Neural progenitor cell (in vitro differentiated cells): ENCODE data around the gene CARMIL1. TPM values are rescaled to one million over a fixed set of nuclear protein-coding genes. Genes with fewer than 3 reads are reported as not detected.

Experiments
- DNase-seq: peaks from one replicate; pipeline ENCODE4 v3.0.0-alpha.2; 2016; ENCODE audit warnings: low spot score
- H2AFZ ChIP-seq: fragments of 200-600 bp; sonication (generic); replicated peaks from 2 replicates; pipeline ENCODE4 v1.6.1; 2016; ENCODE audit warnings: antibody characterized with exemption
- H3F3A ChIP-seq: fragments of 200-600 bp; sonication (generic); 2 replicates; pipeline ENCODE4 v1.6.1; 2016; ENCODE audit warnings: antibody characterized with exemption, low read depth
- H3K27ac ChIP-seq: fragments of 200-600 bp; sonication (generic); 2 replicates; pipeline ENCODE4 v1.5.1; 2016; ENCODE audit warnings: mild to moderate bottlenecking
- H3K27me3 ChIP-seq: fragments of 200-600 bp; sonication (generic); 2 replicates; pipeline ENCODE4 v1.6.1; 2016; ENCODE audit warnings: mild to moderate bottlenecking, moderate library complexity
- H3K36me3 ChIP-seq: fragments of 200-600 bp; sonication (generic); 2 replicates; pipeline ENCODE4 v1.5.1; 2016
- H3K4me1 ChIP-seq: fragments of 200-600 bp; sonication (generic); 2 replicates; pipeline ENCODE4 v1.6.1; 2016; ENCODE audit warnings: mixed run types
- H3K4me2 ChIP-seq: fragments of 200-600 bp; sonication (generic); 2 replicates; pipeline ENCODE4 v1.6.1; 2016
- H3K4me3 ChIP-seq: fragments of 200-600 bp; sonication (generic); 2 replicates; pipeline ENCODE4 v1.5.1; 2016
- H3K79me2 ChIP-seq: fragments of 200-600 bp; sonication (generic); 2 replicates; pipeline ENCODE4 v1.6.1; 2016; ENCODE audit warnings: low read depth
- H3K9ac ChIP-seq: fragments of 200-600 bp; sonication (generic); 2 replicates; pipeline ENCODE4 v1.6.1; 2016
- H3K9me3 ChIP-seq: fragments of 200-600 bp; sonication (generic); 2 replicates; pipeline ENCODE4 v1.5.1; 2016; ENCODE audit warnings: low read depth
- H4K20me1 ChIP-seq: fragments of 200-600 bp; sonication (generic); 2 replicates; pipeline ENCODE4 v1.6.1; 2016; ENCODE audit warnings: low read depth
- H3K27ac Mint-ChIP-seq: 3 replicates; pipeline ENCODE4 v1.8.0; 2021; ENCODE audit warnings: mixed read lengths
- H3K27me3 Mint-ChIP-seq: 2 replicates; pipeline ENCODE4 v1.8.0; 2022; ENCODE audit warnings: low read depth, mild to moderate bottlenecking, inconsistent platforms, moderate library complexity, mixed read lengths; ENCODE audit not compliant: insufficient read depth
- H3K36me3 Mint-ChIP-seq: 3 replicates; pipeline ENCODE4 v1.8.0; 2021; ENCODE audit warnings: mixed read lengths
- H3K4me1 Mint-ChIP-seq: 3 replicates; pipeline ENCODE4 v1.8.0; 2021; ENCODE audit warnings: mixed read lengths
- H3K4me3 Mint-ChIP-seq: 3 replicates; pipeline ENCODE4 v1.8.0; 2021; ENCODE audit warnings: mild to moderate bottlenecking, moderate library complexity, mixed read lengths
- H3K9me3 Mint-ChIP-seq: 3 replicates; pipeline ENCODE4 v1.8.0; 2020; ENCODE audit warnings: mixed read lengths
- CTCF ChIP-seq: fragments of 200-600 bp; sonication (generic); IDR thresholded peaks from 2 replicates; pipeline ENCODE4 v1.5.1; 2017; ENCODE audit warnings: antibody characterized with exemption, mild to moderate bottlenecking
- EZH2 ChIP-seq: fragments of 200-600 bp; sonication (generic); IDR thresholded peaks from 2 replicates; pipeline ENCODE4 v1.6.1; 2017; ENCODE audit warnings: antibody characterized with exemption, mild to moderate bottlenecking, moderate library complexity
- EZH2phosphoT487 ChIP-seq: fragments of 200-600 bp; sonication (generic); IDR thresholded peaks from 2 replicates; pipeline ENCODE4 v1.6.1; 2017; ENCODE audit warnings: antibody characterized with exemption
- total RNA-seq: library from RNA; depleted of rRNA; stranded (reverse); fragments of >200 nt; gene quantifications from 2 replicates; pipeline ENCODE4 v1.2.3, GENCODE V29; 2015; ENCODE audit warnings: low replicate concordance

Gene CARMIL1
- total RNA-seq, 1 donor from 2014 or later = 13.3 TPM

GRCh38 chr6:25659633-25660368 lies 380.6 kb downstream of the CARMIL1 start:
- no peaks in the 10 kb centered on the region for H3K9me3 Mint-ChIP-seq
- Histone ChIP-seq H3K9me3 (no peaks in the 10 kb centered on the region), H3K4me1 (no peaks in the 10 kb centered on the region), H3K79me2 (no peaks in the 10 kb centered on the region), H3K36me3 (no peaks in the 10 kb centered on the region), H3K9ac (no peak overlapping the region), H3K27ac (no peak overlapping the region), H3K4me3 (no peak overlapping the region), H2AFZ (no peak overlapping the region), H4K20me1 (no peaks in the 10 kb centered on the region), H3K27me3 (peaks cover 28% of the 10 kb centered on the region), H3K4me2 (no peak overlapping the region), H3F3A (no peaks in the 10 kb centered on the region)
- H3K4me3 Mint-ChIP-seq = no peak overlapping the region
- peaks cover 8% of the 10 kb centered on the region for H3K27me3 Mint-ChIP-seq
- DNase-seq = no peak
- H3K36me3 Mint-ChIP-seq = no peaks in the 10 kb centered on the region
- TF ChIP-seq EZH2phosphoT487 (no peak), CTCF (no peak), EZH2 (no peak)
- H3K4me1 Mint-ChIP-seq = peaks cover 5% of the 10 kb centered on the region
- no peak overlapping the region for H3K27ac Mint-ChIP-seq

DNA sequence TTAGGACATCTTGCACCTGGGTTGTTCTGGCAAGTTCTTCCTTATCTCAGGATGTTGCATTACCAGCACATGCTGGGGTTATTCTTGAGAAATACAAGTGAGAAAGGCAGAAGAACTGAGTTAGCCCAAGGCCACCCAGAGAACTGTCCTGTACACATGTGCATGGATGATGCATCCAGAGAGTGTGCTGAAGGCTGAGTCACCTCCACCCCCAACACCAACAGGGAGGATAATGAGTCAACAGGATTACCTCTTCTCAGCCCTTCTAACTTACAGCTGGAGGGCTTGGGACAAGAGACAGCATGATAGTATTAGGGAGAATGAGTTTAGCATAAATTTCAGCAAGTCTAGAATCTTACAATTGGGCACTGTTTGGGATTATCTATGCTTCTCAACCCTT lies 381.3 kb downstream of the CARMIL1 start:
- Histone ChIP-seq H3K27me3 (peaks cover 21% of the 10 kb centered on the region), H3K4me3 (no peak overlapping the region), H3K4me2 (no peak overlapping the region), H3K27ac (no peak overlapping the region), H3F3A (no peaks in the 10 kb centered on the region), H2AFZ (no peak overlapping the region), H4K20me1 (no peaks in the 10 kb centered on the region), H3K4me1 (no peaks in the 10 kb centered on the region), H3K9me3 (no peaks in the 10 kb centered on the region), H3K9ac (no peak overlapping the region), H3K36me3 (no peaks in the 10 kb centered on the region), H3K79me2 (no peaks in the 10 kb centered on the region)
- Mint-ChIP-seq H3K27ac (no peak overlapping the region), H3K4me3 (no peak overlapping the region), H3K4me1 (peaks cover 5% of the 10 kb centered on the region), H3K9me3 (no peaks in the 10 kb centered on the region), H3K36me3 (no peaks in the 10 kb centered on the region), H3K27me3 (peaks cover 3% of the 10 kb centered on the region)
- no peak for DNase-seq
- TF ChIP-seq EZH2phosphoT487 (no peak), CTCF (no peak), EZH2 (no peak)

DNA sequence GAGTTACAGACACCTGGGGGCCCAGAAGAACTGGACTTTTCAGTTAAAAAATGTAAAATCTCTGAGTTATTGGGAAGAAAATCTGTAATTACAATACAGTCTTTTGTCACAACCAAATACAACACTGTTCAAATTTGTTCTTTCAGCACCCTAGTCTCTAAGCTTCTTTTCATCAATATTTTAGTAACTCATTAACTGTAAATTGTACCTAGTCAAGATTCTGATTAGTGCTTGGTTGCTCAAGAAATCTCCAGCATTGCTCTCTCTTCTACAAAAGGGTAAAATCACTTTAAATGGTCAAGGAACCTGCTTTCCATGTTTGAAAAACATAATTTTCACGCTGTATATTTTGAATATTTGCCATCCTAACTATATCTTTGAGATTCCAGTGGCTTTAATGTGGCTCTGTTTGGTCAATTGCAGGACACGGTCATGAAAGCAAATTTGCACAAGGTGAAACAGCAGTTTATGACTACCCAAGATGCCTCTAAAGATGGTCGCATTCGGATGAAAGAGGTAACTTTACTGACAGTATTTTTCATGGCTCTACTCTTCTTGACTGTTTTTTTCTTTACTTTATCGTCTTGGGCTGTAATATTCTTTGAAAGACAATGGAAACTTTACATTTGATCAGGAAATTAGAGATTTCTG lies 382.1 kb downstream of the CARMIL1 start:
- Histone ChIP-seq H3K9me3 (no peaks in the 10 kb centered on the region), H4K20me1 (no peaks in the 10 kb centered on the region)

More for the DNA sequence above, 382.1 kb downstream of the CARMIL1 start:
- no peak for DNase-seq
- H3K9ac ChIP-seq = no peak overlapping the region
- no peaks in the 10 kb centered on the region for H3K9me3 Mint-ChIP-seq
- no peak overlapping the region for H3K27ac ChIP-seq
- H3K4me1 Mint-ChIP-seq = peaks cover 5% of the 10 kb centered on the region
- H2AFZ ChIP-seq = no peak overlapping the region
- no peaks in the 10 kb centered on the region for H3K36me3 ChIP-seq
- H3F3A ChIP-seq = no peaks in the 10 kb centered on the region
- no peaks in the 10 kb centered on the region for H3K36me3 Mint-ChIP-seq
- H3K27me3 Mint-ChIP-seq = peaks cover 3% of the 10 kb centered on the region
- peaks cover 14% of the 10 kb centered on the region for H3K27me3 ChIP-seq
- no peak overlapping the region for H3K4me3 ChIP-seq
- H3K4me2 ChIP-seq = no peak overlapping the region
- TF ChIP-seq CTCF (no peak), EZH2phosphoT487 (no peak), EZH2 (no peak)
- no peak overlapping the region for H3K4me3 Mint-ChIP-seq
- no peaks in the 10 kb centered on the region for H3K4me1 ChIP-seq
- no peak overlapping the region for H3K27ac Mint-ChIP-seq
- H3K79me2 ChIP-seq = no peaks in the 10 kb centered on the region
